ENCODE results near the gene NFKB1.
"Not testable (repeated sequence)": the region's sequence is repeated elsewhere in the genome, so short reads cannot be mapped to it uniquely, and the experiment has no call there.

NFKB1 gene

DNA sequence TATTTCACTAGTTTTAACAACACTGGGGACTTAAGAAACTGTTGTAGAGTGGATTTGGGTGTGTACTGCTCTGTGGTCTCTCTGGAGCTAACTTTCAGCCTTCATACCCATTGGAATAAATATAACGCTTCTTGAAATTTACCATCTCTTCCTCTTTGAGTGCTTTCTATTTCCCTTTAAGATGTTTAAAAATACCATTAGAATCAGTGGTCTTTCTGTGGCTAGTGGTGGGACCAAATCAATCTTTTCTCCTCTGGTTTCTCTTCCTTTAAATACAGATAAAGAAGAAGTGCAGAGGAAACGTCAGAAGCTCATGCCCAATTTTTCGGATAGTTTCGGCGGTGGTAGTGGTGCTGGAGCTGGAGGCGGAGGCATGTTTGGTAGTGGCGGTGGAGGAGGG is 92.0 kb downstream of the NFKB1 start:
- DNase-seq (ENCODE audit: low read depth in 2 of 2, low spot score in 1 of 2): no peak

DNA sequence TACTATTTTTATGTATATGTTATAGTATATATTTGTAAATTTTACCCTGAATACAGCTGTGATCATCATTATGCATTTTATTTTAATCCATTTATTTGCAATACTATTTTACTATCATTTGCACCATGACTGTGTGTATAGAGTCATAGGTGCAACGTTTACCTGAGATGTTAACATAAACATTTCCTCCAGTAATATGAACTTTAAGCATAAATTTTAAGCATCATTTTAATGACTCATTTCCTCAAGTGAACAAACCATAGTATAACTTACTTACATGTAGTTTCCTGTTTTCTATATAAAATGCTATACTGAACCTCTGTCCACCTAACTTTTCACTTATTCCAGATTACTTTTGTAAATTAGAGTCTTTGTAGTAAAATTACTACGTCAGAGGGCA is 92.8 kb downstream of the NFKB1 start:
- no peak for DNase-seq (ENCODE audit: low read depth in 2 of 2, low spot score in 1 of 2)

DNA sequence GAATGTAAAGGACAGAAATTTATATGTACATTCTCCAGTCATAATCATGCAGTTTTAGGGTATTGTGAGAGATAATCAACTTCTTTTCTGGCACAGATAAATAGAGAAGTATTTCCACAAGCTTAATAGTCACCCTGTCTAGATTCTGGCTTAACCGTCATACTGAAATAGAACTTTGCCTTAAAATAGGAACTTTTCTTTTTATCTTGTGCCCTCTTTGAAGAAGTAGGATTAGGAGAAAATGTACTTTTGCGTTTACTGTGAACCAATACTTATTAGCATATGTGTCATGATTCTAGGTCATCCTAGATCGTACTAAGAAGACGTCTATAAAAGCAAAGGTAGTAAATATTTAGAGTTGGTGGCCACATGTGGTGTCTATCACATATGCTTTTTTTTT is 95.4 kb downstream of the NFKB1 start:
- no peak for DNase-seq (ENCODE audit: low read depth in 2 of 2, low spot score in 1 of 2)

DNA sequence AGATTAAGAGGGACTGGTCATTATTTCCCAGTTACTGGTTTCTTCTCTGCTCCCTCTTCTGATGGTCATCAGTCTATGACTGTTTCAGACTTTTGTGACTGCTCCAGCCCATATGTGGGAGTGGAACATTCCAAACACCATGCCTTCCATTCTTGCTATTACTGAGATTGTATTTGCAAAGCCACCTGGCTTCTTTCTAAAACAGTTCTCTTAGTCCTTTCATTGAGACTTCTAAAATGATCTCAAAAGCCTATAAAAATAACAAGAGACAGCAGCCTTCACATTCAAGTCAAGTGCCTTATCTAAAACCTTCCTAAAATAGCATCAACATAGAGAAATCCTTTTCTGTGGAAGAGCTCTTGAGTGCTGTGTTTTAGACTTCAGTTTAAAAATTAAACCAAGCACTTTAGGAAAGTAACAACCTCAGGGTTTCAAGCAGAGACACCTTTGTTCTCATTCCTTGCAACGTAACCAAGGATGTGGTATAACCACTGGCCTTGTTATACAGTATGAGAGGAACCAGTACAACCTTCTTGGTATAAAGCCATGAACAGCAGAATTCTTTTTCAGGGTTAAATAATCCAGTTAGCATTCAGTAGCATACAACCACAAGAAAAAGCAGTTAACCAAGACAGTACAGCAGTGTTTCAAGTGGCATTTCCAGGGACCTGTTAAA is 97.1 kb downstream of the NFKB1 start:
- DNase-seq (ENCODE audit: low read depth in 2 of 2, low spot score in 1 of 2): no peak

DNA sequence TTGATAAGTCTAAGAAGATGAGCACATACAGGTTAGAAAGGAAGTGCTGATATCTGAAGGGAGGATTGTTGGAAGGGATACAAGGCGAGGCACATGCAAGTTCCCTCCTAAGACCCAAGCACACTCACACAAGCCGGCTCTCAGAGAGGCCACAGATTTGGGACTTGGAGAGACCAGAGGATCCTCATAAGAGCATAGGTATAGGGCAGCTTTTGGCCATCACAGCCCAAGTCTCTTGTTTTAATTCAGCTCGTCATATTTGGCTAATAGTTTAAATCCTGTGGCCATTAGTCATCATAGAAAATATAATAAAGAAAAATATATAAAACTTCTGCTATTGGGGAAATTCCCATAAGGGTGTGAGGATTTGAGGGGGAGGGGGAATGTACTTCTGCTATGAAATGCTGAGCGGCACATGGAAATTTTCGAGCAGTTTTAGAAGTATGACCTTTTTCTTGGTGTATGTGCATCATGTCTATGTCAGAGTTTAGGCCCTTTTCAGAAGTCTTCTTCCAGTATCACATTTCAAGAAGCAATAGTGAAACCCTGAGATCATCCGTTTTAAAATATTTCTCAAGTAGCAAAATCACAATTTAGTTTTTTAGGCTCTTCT is 97.7 kb downstream of the NFKB1 start:
- DNase-seq (ENCODE audit: low read depth in 2 of 2, low spot score in 1 of 2): no peak

DNA sequence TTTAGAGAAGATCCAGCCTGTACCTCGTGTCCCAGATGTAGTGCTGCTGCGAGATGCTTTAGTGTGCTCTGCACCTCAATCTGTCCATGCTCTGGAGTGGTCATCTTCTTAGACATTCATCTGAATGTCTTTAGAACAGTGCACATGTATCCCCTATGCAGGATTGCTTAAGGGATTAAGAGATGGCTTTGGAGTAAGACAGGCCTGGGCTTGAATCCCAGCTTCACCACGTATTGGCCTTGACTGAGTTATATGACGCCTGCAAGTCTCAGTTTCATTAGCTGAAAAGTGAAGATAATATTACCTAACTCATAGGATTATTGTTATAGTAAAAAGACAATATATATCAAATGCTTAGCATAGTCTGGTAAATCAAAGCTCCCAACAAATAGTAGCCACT is 98.3 kb downstream of the NFKB1 start:
- no peak for DNase-seq (ENCODE audit: low read depth in 2 of 2, low spot score in 1 of 2)

DNA sequence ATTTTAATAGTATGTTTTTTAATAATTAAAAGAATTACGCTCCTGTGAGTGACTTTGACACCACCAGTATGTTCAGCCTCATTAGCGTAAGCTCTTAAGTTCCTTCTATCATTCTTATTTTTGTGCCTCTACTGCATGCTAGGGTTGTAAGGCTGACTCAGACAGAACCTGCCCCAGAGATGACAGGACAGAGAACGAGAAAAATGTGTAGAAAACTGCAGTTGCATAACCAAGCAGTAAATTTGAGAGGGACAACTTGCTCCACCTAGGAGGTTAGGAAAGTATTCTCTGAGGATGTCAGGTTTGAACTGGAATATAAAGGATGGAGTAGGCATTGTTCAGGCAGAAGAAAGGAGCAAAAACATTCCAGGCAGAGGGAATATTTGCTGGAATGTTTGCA is 98.7 kb downstream of the NFKB1 start:
- DNase-seq (ENCODE audit: low read depth in 2 of 2, low spot score in 1 of 2): no peak

DNA sequence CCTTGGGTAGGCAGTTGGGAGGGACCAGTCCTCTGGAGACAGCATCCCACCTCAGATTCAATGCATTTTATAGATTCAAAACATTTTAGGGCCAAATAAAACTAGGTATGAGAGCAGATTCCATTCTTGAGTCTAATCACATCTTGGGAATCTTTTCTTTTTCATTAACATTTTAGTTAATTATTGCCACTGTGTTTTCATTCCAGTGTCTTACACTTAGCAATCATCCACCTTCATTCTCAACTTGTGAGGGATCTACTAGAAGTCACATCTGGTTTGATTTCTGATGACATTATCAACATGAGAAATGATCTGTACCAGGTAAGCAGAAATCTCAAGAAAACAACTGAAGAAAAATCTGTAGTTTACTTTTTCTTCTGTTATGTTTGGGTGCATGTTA is 99.5 kb downstream of the NFKB1 start:
- DNase-seq (ENCODE audit: low read depth in 2 of 2, low spot score in 1 of 2): no peak

DNA sequence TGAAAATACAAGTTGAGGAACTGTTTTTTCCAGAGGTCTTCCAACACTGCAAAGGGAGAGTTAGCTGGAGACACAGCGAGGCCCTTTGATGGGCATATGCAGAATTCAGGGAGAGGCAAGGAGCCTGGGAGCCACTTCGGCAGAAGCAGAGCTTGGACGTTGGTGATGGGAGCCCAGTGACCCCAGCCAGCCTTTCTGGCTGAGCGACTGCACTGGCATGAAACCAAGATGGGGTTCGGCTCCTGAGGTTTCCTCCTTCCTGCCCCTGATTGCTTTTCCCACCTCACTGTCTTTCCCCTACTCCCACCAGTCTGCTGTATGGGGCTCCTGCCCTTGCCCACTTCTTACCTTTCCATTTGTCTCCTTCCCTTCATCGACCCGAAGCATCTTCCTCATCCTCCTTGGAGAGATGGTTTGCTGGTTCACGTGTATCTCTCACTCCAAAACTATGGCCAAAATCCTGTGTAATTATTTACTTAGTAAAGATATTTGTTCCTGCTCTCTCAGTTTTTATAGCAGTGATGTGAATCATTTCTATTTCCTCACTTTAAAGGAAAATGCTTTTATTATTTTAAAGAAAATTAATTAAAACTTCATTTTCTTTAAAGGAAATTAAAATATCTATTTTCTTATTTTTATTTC is 100.5 kb downstream of the NFKB1 start:
- no peak for DNase-seq (ENCODE audit: low read depth in 2 of 2, low spot score in 1 of 2)

DNA sequence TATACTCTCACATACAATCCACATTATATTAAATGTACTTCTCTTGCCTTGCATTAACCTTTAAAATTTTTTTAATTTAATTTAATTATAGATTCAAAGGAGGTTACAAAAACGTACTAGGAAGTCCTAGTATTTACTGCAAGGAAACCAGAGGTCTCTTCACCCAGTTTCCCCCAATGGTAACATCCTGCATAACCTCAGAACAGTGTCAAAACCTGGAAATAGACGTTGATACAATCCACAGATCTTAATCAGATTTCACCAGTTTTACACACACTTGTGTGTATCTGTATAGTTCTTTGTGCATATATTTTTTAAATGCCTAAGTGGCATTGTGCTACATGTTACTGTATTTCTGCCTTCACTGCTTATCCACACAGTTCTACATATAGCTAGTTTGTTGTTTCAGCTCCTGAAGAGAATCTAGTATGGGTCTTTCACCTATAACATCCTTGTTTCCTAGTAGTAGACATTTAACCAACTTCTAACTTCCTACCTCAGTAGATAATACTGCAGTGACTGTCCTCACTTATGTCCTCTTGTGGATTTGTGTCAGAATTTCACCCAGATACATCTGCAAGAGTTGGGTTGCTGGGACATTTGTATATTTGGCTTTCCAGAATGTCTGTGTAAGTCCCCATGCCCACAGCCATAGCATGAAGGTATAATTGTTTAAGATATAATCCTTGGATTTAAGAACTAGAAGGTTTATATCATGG is 103.2 kb downstream of the NFKB1 start:
- DNase-seq (ENCODE audit: low read depth in 2 of 2, low spot score in 1 of 2): no peak

DNA sequence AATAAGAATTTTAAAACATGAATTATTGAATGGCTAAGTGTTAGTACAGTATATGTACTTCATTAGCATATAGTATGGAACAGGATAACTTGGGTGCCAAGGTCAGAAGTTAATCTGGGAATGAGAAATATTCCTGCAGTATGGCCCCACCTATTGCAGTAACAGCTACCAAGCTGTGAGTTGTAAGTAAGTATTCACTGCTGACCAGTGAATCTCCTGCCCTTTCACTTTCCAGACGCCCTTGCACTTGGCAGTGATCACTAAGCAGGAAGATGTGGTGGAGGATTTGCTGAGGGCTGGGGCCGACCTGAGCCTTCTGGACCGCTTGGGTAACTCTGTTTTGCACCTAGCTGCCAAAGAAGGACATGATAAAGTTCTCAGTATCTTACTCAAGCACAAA is 105.1 kb downstream of the NFKB1 start:
- no peak for DNase-seq (ENCODE audit: low read depth in 2 of 2, low spot score in 1 of 2)

DNA sequence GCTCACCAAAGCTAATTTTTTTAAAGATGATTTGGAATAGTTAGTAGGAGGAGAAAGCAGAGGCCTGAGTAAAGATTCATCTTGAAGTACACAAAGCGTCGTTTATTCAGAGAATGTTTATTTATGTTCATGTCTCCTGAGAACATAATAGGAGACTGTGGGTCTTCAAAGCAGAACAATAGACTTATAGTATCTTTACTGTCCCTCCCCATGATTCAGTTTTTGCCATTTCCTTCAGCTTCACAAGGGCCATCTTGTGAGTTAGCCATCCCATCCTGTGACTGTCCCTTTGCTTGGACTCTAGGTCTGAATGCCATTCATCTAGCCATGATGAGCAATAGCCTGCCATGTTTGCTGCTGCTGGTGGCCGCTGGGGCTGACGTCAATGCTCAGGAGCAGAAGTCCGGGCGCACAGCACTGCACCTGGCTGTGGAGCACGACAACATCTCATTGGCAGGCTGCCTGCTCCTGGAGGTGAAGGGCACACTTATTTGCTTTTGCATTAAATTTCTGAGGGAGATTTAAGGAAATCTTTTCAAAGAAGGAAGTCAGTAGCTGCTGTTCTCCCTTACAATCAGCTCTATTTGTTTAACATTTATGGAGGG is 105.8 kb downstream of the NFKB1 start:
- DNase-seq (ENCODE audit: low read depth in 2 of 2, low spot score in 1 of 2): no peak

DNA sequence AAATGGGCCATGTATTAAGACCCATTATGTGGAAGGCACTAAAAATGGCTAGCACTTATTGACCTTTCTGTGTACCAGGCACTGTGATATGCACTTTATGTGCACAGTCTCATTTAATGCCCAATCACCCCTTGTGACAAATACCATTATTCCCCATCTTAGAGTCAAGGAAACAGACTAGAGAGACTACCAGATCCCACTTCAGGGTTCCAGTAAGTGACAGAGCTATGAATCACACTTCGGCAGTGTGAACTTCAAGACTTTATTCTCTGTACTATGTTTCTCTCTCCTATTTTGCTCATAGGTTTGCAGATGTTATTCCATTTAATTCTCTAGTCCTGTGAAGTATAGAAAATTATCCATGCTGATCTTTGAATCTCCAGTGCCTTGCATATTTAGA is 107.0 kb downstream of the NFKB1 start:
- DNase-seq (ENCODE audit: low read depth in 2 of 2, low spot score in 1 of 2): no peak

DNA sequence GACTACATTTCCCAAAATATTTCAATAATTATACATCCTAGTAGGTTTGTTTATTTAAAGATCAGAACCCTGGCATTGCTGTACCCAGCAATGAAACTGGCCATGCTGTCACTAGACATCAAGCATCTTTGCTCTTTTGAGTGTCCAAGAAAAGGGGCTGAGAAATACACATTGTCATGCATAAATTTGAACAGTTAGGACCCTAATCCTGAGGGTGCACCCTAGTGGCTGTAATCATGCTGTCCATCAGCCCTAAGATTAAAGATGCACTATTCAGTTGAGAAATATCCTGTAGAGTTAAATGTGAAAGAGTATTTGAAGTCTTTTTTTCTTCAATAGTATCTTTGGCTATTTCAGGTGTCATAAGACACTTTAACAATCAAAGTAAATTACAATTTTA is 108.8 kb downstream of the NFKB1 start:
- DNase-seq (ENCODE audit: low read depth in 2 of 2, low spot score in 1 of 2): no peak

DNA sequence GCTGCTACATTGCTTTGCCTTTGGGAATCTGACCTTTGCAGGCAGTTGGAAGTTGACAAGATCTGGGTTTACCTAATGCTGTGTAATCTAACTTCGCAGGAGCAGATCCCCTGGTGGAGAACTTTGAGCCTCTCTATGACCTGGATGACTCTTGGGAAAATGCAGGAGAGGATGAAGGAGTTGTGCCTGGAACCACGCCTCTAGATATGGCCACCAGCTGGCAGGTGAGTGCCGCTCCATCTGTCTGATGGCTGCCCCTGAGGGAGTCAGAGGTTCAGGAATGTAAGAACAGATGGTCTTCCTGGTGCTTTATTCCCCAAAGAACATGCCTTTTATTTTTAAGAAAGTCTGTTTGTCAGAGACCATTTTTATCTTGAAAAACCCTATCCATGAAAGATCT is 109.3 kb downstream of the NFKB1 start:
- no peak for DNase-seq (ENCODE audit: low read depth in 2 of 2, low spot score in 1 of 2)

DNA sequence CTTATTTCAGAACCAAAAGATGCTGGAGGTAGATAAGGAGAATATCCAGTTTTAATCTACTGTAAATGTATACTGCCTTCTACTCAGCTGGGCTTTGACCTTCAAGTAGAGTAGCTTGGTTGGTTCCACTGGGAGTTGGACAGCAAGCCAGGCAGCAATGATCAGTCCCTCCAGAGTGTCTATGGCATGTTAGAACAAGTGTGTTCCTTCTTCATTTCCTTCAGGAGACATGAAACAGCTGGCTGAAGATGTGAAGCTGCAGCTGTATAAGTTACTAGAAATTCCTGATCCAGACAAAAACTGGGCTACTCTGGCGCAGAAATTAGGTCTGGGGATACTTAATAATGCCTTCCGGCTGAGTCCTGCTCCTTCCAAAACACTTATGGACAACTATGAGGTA is 111.1 kb downstream of the NFKB1 start:
- DNase-seq (ENCODE audit: low read depth in 2 of 2, low spot score in 1 of 2): no peak

DNA sequence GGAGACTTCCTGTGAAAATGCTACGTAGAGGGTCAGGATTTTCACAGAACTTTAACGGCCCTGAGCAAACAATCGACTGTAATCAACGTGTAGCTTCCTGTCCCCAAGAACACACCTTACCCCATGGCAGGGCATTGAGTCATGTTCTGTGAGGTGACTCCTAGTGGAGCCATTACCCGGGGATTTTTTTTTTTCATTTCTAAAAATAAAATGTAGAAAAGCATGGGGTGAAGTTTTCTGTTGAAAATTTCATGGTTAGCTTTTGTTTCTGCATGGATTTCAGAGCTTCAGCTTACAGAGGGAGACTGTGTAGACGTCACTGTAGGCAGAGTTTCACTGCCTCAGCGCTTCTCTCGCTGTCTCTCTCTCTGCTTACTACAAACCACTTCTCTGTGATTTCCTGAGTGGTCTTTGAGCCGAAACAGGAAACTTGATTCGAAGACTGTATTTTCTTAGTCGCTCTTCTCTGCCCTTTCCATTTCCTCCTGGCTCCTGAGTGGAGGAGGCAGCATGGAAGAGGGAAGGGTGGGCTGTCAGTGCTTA is 111.7 kb downstream of the NFKB1 start:
- peak in 1 of 2 donors; percentile 21 for DNase-seq (ENCODE audit: low read depth in 2 of 2, low spot score in 1 of 2)

DNA sequence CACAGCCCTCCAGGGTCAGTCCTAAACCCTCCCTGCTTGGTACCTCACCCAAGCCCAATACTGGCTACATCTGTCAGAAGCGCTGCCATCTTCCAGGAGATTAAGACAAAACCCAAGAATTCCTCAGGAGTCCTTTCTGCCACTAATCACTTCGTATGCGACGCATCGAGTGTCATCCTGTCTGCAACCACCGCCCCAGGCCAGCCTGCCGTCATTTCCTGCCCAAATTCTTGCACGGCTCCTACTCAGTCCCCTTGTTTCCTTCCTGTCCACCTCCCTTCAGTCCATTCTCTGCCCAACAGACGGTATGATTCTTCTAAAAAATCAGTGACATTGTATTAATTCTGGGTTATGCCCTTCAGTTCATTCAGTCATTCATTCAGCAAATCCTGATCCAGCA is 113.6 kb downstream of the NFKB1 start:
- no peak for DNase-seq (ENCODE audit: low read depth in 2 of 2, low spot score in 1 of 2)

DNA sequence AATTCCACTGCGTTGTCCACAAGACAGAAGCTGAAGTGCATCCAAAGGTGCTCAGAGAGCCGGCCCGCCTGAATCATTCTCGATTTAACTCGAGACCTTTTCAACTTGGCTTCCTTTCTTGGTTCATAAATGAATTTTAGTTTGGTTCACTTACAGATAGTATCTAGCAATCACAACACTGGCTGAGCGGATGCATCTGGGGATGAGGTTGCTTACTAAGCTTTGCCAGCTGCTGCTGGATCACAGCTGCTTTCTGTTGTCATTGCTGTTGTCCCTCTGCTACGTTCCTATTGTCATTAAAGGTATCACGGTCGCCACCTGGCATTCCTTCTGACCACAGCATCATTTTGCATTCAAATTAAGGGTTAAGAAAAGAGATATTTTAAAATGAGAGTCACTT is 115.5 kb downstream of the NFKB1 start:
- DNase-seq (ENCODE audit: low read depth in 2 of 2, low spot score in 1 of 2): no peak

DNA sequence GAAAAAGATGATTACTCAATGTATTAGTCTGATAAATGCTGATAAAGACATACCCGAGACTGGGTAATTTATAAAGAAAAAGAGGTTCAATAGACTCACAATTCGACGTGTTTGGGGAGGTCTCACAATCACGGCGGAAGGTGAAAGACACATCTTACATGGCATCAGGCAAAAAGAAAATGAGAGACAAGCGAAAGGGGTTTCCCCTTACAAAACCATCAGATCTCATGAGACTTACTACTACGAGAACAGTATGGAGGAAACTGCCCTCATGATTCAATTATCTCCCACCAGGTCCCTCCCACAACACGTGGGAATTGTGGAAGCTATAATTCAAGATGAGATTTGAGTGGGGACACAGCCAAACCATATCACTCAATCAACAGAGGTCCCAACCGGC is 117.9 kb downstream of the NFKB1 start:
- not testable (repeated sequence) for DNase-seq (ENCODE audit: low read depth in 2 of 2, low spot score in 1 of 2)

Measured in stimulated activated CD8-positive, alpha-beta memory T cell treated with anti-CD3 and anti-CD28 coated beads, Interleukin-4, amount 100 ng/mL, for 1 hour (primary cell).